IPS-15b (cell line): Measurements from ENCODE around the gene KCNC1.

Source experiments
- H3K27me3 ChIP-seq: one replicate; pipeline ENCODE4 v1.6.1; 2013; ENCODE audit warnings: low read length; ENCODE audit not compliant: control insufficient read depth, insufficient read depth
- H3K36me3 ChIP-seq: one replicate; pipeline ENCODE4 v1.6.1; 2013; ENCODE audit warnings: low read length; ENCODE audit not compliant: control insufficient read depth, insufficient read depth
- H3K4me1 ChIP-seq: one replicate; pipeline ENCODE4 v1.6.1; 2013; ENCODE audit warnings: mild to moderate bottlenecking, low read length; ENCODE audit not compliant: control insufficient read depth, insufficient read depth
- H3K4me3 ChIP-seq: one replicate; pipeline ENCODE4 v1.5.1; 2013; ENCODE audit warnings: low read depth, low read length
- H3K9ac ChIP-seq: one replicate; pipeline ENCODE4 v1.6.1; 2013; ENCODE audit warnings: low read depth, mild to moderate bottlenecking, low read length
- H3K9me3 ChIP-seq: one replicate; pipeline ENCODE4 v1.6.1; 2013; ENCODE audit warnings: mild to moderate bottlenecking, low read length; ENCODE audit not compliant: control insufficient read depth, insufficient read depth

The KCNC1 gene

DNA sequence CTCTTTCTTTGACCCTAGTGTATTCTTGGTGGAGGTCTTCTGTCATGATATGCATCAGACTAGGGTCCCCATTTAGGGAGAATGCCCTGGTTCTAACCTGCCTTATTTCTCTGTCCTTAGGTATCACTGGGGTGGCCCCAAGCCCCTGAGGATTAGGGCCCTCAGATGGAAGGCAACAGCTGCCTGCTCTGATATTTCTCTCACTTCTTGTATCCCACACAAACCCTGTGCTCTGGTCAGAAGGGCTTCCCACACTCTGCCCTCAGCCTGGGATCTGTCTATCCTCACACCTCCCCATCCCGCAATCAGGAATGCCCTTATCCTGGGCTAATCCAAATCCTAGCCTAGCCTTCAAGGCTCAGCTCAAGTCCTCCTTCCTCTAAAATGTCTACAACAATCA, 75.5 kb downstream of the KCNC1 start:
- H3K27me3 ChIP-seq: no peaks in the 10 kb centered on the region
- no peak overlapping the region for H3K4me3 ChIP-seq
- no peaks in the 10 kb centered on the region for H3K9me3 ChIP-seq
- H3K36me3 ChIP-seq: no peaks in the 10 kb centered on the region
- no peaks in the 10 kb centered on the region for H3K4me1 ChIP-seq
- no peak overlapping the region for H3K9ac ChIP-seq

- Histone ChIP-seq H3K4me3 (no peak overlapping the region), H3K36me3 (no peaks in the 10 kb centered on the region), H3K9me3 (no peaks in the 10 kb centered on the region), H3K4me1 (no peaks in the 10 kb centered on the region), H3K9ac (no peak overlapping the region), H3K27me3 (no peaks in the 10 kb centered on the region)
Observed at GRCh38 chr11:17810746-17811145, 76.2 kb downstream of the KCNC1 start.

GRCh38 chr11:17811352-17811751, 76.8 kb downstream of the KCNC1 start:
- Histone ChIP-seq H3K9me3 (no peaks in the 10 kb centered on the region), H3K36me3 (no peaks in the 10 kb centered on the region), H3K4me1 (no peaks in the 10 kb centered on the region), H3K9ac (no peak overlapping the region), H3K4me3 (no peak overlapping the region), H3K27me3 (no peaks in the 10 kb centered on the region)

DNA sequence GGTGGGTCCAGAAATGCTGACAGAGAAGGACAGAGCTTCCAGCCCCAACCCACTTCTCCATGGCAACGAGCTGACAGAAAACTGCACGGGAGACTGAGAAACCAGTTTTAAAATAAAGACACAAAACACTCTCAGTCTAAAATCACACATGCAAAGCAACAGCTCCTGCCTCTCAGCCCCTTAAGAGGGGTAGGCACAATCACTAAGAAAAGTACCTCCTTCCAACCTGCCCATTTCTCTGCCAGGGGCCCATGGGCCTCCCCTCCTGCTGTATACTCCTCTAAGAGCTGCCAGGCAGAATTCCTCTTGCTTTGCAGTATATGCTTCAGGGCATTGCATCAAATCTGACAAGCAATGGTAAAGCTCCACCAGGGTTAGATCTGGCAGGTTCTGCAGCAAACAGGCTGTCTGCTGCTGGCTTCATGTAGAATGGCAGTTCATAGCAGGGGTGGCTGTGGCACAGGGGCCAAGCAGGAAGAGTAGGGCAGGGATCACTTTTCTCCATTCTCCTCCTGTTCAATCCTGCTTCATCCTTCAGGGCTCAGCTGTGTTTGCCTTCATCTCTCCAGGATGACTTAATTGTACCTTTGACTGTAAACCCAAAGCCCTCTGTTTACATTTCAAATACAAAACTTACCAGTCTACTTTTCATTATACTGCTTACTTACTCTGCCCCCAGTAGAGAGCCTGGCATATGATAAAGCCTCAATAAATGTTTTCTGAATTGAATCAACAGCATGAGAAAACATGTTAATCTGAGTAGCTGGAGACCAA, 77.7 kb downstream of the KCNC1 start:
- H3K36me3 ChIP-seq: no peaks in the 10 kb centered on the region
- no peaks in the 10 kb centered on the region for H3K4me1 ChIP-seq
- no peak overlapping the region for H3K9ac ChIP-seq
- no peak overlapping the region for H3K4me3 ChIP-seq
- H3K9me3 ChIP-seq: no peaks in the 10 kb centered on the region
- H3K27me3 ChIP-seq: no peaks in the 10 kb centered on the region

DNA sequence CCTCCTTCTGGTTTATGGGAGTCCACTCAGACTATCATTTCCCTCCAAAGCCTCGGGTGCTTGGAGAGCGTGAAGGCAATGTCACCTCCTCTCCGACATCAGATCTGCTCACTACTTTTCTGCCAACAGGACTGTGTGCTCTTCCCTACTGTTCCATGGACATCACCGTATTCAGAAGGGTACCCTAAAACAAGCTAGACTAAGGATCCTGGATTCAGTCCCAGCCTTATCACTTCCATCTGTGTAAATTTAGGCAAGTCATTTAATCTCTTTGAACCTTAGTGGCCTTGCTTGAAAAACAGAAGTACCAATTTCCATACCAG, 78.2 kb downstream of the KCNC1 start:
- Histone ChIP-seq H3K27me3 (no peaks in the 10 kb centered on the region), H3K9me3 (no peaks in the 10 kb centered on the region)

DNA sequence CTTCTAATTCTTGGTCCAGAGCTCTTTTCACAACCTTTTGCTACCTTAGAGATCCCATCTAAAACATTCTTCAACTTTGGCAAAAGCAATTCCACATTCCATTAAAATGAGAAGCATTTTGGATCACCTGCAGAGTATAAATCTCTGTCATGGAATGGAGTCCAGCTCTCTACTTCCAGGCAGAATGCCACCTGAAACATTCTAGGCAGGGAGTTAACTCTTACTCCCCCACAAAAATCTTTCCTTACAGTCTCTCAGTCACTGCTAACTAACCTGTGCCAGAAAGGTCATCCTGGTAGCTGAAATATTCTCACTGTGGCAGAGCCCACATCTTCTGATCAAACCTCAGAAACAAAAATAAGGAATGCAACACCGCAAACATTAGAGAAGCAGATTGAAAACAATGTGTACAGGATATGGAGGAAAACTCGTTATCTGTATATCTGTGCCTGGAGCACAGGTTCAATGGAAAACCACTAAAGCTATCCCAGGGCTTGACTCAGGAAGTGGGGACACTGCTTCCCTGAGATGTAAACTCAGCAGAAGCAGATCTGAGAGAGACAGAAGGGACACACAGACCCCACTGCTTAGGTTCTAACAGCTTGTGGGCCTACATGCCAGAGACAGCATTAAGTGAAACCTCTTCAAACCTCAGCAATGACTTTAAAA, 78.9 kb downstream of the KCNC1 start:
- Histone ChIP-seq H3K9me3 (no peaks in the 10 kb centered on the region), H3K36me3 (no peaks in the 10 kb centered on the region), H3K4me1 (no peaks in the 10 kb centered on the region), H3K27me3 (no peaks in the 10 kb centered on the region), H3K4me3 (no peak overlapping the region), H3K9ac (no peak overlapping the region)

More for the DNA sequence above, 78.2 kb downstream of the KCNC1 start:
- Histone ChIP-seq H3K4me3 (no peak overlapping the region), H3K9ac (no peak overlapping the region), H3K36me3 (no peaks in the 10 kb centered on the region), H3K4me1 (no peaks in the 10 kb centered on the region)

- no peaks in the 10 kb centered on the region for H3K9me3 ChIP-seq
- H3K4me3 ChIP-seq: no peak overlapping the region
- no peaks in the 10 kb centered on the region for H3K4me1 ChIP-seq
- no peaks in the 10 kb centered on the region for H3K36me3 ChIP-seq
- no peaks in the 10 kb centered on the region for H3K27me3 ChIP-seq
- H3K9ac ChIP-seq: no peak overlapping the region
Observed at GRCh38 chr11:17814546-17814945, 80.0 kb downstream of the KCNC1 start.

DNA sequence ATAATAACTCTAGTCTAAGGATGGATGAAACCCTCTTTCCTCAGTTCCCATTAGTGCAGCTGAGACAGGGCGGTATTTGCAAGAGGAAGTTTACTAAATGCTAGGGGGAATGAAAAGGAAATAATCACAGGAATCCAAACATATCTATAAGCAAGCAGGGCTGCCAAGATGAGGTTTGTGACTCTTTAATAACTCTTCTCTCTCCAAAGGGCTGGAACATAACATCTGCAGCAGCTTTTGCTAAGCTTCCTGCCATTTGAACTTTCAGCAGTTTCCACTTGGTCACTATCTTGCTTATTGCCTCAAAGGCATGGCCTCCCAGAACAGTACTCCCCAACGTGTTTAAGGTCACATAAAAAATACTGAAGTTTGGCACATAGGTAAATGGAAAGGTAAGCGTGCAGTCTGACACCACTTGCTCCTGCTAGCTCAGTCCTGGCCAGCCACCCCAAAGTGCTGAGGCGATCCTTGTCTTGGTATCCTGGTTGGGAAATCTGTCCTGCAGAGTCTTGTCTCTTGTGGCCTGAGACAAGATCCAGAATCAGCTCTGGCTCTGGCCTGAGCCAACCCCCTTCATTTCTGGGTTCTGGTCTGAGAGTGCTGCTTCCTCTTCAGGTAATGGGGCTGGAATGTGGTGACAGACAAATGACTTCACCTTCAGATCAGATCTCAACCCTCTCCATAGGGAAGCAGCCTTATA, 81.8 kb downstream of the KCNC1 start:
- no peak overlapping the region for H3K4me3 ChIP-seq
- H3K36me3 ChIP-seq: no peaks in the 10 kb centered on the region
- no peak overlapping the region for H3K9ac ChIP-seq
- no peaks in the 10 kb centered on the region for H3K27me3 ChIP-seq
- H3K4me1 ChIP-seq: no peaks in the 10 kb centered on the region
- H3K9me3 ChIP-seq: no peaks in the 10 kb centered on the region

- Histone ChIP-seq H3K36me3 (no peaks in the 10 kb centered on the region), H3K27me3 (no peaks in the 10 kb centered on the region), H3K9me3 (no peaks in the 10 kb centered on the region), H3K4me1 (no peaks in the 10 kb centered on the region), H3K9ac (no peak overlapping the region), H3K4me3 (no peak overlapping the region)
Observed at GRCh38 chr11:17821648-17822400, 87.2 kb downstream of the KCNC1 start.

DNA sequence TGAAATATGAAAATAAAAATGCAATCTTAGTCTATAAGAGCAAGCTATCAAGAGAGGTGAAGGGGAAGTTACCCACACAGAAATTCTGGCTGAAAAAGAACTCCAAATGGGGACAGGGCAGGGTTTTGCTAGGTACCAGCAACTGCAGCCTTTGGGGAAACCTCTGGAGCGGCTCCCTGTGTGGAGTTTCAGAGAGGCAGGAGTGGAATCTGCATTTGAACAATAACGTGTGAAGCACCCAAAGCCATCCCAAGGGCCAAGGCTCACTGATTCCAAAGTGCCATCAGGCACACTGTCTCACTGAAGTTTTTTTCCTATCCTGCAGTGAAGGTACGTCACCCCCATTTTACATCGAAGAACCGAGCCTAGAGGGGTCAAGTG, 87.8 kb downstream of the KCNC1 start:
- Histone ChIP-seq H3K36me3 (no peaks in the 10 kb centered on the region), H3K4me1 (no peaks in the 10 kb centered on the region), H3K4me3 (no peak overlapping the region), H3K9me3 (no peaks in the 10 kb centered on the region), H3K27me3 (no peaks in the 10 kb centered on the region), H3K9ac (no peak overlapping the region)

DNA sequence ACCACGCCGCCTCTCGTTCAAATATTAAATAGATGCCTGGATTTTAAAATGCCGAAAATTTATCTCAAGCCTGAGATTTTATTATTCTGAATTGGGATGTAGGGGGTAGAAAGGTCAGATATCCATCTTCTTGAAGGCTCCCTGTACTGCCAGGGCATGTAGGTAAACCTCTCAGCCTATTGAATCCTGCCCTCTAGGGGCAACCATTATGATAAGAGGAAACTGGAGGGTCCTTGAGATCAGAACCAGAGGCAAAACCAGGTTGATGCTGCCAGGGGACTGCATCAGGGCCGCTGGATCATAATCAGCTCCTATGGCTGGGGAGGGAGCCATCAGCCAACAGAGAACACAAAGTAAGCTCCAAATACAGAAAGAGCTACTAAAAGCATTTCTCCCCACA, 92.4 kb downstream of the KCNC1 start:
- no peak overlapping the region for H3K4me3 ChIP-seq
- no peaks in the 10 kb centered on the region for H3K9me3 ChIP-seq
- no peak overlapping the region for H3K9ac ChIP-seq
- no peaks in the 10 kb centered on the region for H3K36me3 ChIP-seq
- no peaks in the 10 kb centered on the region for H3K4me1 ChIP-seq
- H3K27me3 ChIP-seq: no peaks in the 10 kb centered on the region
